GM20000 (cell line): ENCODE measurements around the gene ADCK2.

ENCODE experiments used
- DNase-seq: peaks from one replicate; pipeline ENCODE4 v3.0.0; 2012; ENCODE audit warnings: low spot score
- CTCF ChIP-seq: IDR thresholded peaks from 2 replicates; pipeline ENCODE4 v1.5.1; 2012; ENCODE audit warnings: mild to moderate bottlenecking, control low read depth; ENCODE audit errors: extremely low read depth, missing control alignments

Gene ADCK2

DNA sequence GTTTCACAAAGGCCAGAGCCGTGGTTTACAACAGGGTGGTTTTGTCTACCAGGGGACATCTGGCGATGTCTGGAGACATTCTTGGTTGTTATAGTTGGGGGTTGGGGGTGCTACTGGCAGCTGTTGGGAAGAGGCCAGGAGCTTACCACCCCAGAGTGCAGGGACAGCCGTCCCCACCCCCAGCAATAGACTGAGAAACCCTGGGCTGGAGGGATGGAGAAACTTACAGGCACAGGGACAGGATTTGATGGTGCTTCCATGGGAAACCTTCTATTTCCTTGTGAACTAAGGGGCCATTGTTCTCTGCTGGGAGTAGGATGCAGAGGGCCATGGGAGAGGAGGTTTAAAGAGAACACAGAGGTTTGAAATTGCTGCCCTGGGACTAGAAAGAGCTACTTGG, 10.9 kb downstream of the ADCK2 start:
- no peak for DNase-seq
- TF ChIP-seq CTCF: no peak

GRCh38 chr7:140684066-140684950, 11.6 kb downstream of the ADCK2 start:
- no peak for DNase-seq
- no peak for TF ChIP-seq CTCF

DNA sequence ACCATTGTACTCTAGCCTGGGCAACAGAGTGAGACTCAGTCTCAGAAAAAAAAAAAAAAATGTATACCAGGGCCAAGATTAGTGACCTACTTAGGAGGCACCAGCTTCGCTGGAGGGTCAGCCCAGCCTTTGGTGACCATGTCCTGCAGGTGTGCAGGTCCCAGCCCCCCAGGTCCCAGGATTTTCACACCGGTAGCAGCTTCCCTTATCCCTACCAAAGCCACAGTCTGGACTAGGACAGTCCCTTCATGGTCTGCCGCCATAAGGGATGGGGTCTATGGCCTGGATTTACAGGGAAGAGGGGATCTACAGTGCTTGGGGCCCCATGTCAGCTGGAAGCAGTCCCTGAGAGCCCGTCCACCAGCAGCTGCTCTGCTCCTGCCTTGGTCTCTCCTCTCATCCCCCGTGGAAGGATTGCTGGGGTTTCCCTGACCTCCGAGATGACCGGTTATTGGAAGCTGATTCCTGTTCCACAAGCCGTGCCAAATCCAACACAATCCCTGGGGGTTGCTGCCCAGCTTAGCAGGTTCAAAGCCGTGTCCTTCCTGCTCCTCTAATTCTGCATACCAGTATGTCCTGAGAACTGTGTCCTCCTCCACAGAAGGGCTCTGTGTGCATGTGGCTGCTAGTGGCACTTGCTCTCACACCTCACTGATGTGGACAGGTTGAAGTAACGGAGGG, 12.8 kb downstream of the ADCK2 start:
- no peak for DNase-seq
- no peak for TF ChIP-seq CTCF

- no peak for DNase-seq
- TF ChIP-seq CTCF: no peak
These were observed 14.2 kb downstream of the ADCK2 start for GRCh38 chr7:140686921-140687320.

DNA sequence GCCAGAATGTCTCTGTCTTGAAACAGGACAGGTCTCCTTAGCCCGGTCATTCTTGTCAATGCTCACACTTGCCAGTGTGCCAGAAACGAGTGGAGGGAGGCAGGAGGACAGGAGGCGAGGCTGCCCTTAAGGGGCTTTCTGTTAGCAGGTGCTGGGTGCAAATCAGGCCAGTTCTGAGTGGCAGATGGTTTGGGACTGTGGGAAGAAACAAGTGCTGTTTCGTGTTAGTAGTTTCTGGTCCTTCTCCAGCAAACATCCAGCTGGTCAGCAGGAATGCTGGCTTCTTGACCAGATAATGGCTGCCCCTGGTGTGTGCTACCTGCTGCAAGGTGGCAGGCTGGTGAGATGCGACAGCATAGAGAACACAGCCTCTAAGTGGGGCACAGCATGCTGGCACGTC, 15.6 kb downstream of the ADCK2 start:
- DNase-seq: no peak
- TF ChIP-seq CTCF: no peak

DNA sequence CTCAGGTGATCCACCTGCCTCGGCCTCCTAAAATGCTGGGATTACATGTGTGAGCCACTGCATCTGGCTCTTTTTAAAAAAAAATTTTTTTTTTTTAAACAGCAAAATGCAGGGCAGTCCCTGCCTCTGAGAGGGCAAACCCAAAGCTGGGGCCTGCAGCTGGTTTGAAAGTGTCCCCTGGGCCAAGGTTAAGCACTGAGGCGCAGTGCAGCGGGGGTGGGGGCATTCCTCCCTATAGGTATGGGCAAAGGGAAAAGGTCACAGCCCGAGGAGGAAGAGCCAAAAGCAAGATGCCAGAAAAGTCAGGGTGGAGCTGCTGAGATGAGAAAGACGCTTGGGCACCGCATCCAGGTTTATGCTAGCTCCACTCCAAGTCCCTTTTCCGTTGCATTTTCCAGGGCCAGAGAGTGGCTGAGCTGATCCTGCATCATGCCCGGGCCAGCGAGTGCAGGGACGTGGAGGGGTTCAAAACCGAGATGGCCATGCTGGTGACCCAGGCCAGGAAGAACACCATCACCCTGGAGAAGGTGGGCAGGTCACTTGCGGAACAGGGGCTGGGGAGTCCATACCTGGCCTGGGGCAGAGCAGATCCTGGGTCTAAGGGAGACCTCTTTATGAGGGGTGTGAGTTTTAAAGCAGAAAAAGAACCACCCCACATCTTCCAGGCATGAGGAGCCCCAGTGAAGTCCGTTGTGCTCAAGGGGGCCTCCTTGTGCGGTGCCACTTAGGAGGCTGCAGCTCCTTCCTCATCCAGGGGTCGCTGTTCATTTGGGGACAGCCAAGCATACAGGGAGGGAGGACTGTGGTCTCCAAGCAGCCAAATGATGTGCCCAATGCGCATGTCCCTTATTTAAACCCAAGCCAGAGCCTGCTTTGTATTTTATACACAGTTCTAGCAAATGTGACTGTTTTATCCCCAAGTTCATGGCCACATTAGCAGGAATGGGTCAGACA, 16.7 kb downstream of the ADCK2 start:
- no peak for DNase-seq
- no peak for TF ChIP-seq CTCF
